Glutamatergic neuron (in vitro differentiated cells): ENCODE data around the gene NFIC. TPM values are rescaled to one million over a fixed set of nuclear protein-coding genes. Genes with fewer than 3 reads are reported as not detected.

Experiments
- DNase-seq: peaks from one replicate; pipeline ENCODE4 v3.0.0; 2022
- H3K27ac Mint-ChIP-seq: one replicate; pipeline ENCODE4 v1.8.0; 2020; ENCODE audit warnings: mild to moderate bottlenecking, mixed read lengths, inconsistent platforms; ENCODE audit not compliant: unreplicated experiment
- H3K27me3 Mint-ChIP-seq: one replicate; pipeline ENCODE4 v1.8.0; 2020; ENCODE audit warnings: mild to moderate bottlenecking, moderate library complexity, mixed read lengths, inconsistent platforms; ENCODE audit not compliant: unreplicated experiment
- H3K36me3 Mint-ChIP-seq: one replicate; pipeline ENCODE4 v1.8.0; 2020; ENCODE audit warnings: mild to moderate bottlenecking, mixed read lengths, inconsistent platforms; ENCODE audit not compliant: unreplicated experiment
- H3K4me1 Mint-ChIP-seq: one replicate; pipeline ENCODE4 v1.8.0; 2020; ENCODE audit warnings: mild to moderate bottlenecking, low read depth, mixed read lengths, inconsistent platforms; ENCODE audit not compliant: unreplicated experiment
- H3K4me3 Mint-ChIP-seq: one replicate; pipeline ENCODE4 v1.8.0; 2020; ENCODE audit warnings: mild to moderate bottlenecking, mixed read lengths, inconsistent platforms; ENCODE audit not compliant: unreplicated experiment
- H3K9me3 Mint-ChIP-seq: one replicate; pipeline ENCODE4 v1.8.0; 2020; ENCODE audit warnings: mild to moderate bottlenecking, moderate library complexity, mixed read lengths, inconsistent platforms; ENCODE audit not compliant: unreplicated experiment
- total RNA-seq: library from RNA; stranded (reverse); fragmentation: NEBNext Ultra II Directional; extraction: Animal tissue kit (Norgen Biotek cat#: 25700); gene quantifications from one replicate; pipeline ENCODE4 v1.2.1, GENCODE V29; 2021; ENCODE audit not compliant: unreplicated experiment
- TF ChIP-seq, protein P1 (sequence below): fragments of 200-600 bp; sonication (generic); IDR thresholded peaks from one replicate; pipeline ENCODE4 v1.5.0; 2021; ENCODE audit not compliant: partially characterized antibody, unreplicated experiment

Gene NFIC
- total RNA-seq, 1 donor from 2014 or later = 2.0 TPM

DNA sequence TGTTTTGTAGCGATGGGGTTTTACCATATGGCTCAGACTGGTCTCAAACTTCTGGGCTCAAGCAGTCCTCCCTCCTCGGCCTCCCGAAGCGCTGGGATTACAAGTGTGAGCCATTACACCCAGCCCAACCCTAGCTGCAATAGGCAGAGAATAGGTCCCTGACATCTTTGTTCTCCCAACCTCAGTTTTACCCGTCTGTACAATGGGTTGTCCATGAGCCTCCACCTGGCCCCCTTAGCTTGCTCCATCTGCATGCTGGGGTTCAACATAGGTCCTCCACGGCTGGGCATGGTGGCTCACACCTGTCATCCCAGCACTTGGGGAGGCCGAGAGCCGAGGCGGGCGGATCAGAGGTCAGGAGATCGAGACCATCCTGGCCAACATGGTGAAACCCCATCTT is 14.4 kb downstream of the NFIC start:
- H3K4me1 Mint-ChIP-seq = no peaks in the 10 kb centered on the region
- H3K27ac Mint-ChIP-seq = no peak overlapping the region
- H3K36me3 Mint-ChIP-seq = peaks cover 6% of the 10 kb centered on the region
- TF ChIP-seq, protein P1, sequence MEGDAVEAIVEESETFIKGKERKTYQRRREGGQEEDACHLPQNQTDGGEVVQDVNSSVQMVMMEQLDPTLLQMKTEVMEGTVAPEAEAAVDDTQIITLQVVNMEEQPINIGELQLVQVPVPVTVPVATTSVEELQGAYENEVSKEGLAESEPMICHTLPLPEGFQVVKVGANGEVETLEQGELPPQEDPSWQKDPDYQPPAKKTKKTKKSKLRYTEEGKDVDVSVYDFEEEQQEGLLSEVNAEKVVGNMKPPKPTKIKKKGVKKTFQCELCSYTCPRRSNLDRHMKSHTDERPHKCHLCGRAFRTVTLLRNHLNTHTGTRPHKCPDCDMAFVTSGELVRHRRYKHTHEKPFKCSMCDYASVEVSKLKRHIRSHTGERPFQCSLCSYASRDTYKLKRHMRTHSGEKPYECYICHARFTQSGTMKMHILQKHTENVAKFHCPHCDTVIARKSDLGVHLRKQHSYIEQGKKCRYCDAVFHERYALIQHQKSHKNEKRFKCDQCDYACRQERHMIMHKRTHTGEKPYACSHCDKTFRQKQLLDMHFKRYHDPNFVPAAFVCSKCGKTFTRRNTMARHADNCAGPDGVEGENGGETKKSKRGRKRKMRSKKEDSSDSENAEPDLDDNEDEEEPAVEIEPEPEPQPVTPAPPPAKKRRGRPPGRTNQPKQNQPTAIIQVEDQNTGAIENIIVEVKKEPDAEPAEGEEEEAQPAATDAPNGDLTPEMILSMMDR = no peak
- H3K4me3 Mint-ChIP-seq = no peak overlapping the region
- no peak for DNase-seq
- H3K9me3 Mint-ChIP-seq = peaks cover 2% of the 10 kb centered on the region
- H3K27me3 Mint-ChIP-seq = peaks cover 10% of the 10 kb centered on the region

DNA sequence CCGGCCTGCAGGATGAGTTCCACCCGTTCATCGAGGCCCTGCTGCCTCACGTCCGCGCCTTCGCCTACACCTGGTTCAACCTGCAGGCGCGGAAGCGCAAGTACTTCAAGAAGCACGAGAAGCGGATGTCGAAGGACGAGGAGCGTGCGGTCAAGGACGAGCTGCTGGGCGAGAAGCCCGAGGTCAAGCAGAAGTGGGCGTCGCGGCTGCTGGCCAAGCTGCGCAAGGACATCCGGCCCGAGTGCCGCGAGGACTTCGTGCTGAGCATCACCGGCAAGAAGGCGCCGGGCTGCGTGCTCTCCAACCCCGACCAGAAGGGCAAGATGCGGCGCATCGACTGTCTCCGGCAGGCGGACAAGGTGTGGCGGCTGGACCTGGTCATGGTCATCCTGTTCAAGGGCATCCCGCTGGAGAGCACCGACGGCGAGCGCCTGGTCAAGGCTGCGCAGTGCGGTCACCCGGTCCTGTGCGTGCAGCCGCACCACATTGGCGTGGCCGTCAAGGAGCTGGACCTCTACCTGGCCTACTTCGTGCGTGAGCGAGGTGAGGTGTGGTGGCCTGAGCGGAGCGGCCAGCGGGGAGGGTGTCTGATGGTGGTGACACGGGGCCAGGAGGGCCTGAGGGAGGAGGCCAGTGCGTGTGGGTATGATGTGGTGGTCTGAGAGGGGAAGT is 15.5 kb downstream of the NFIC start:
- H3K9me3 Mint-ChIP-seq = peaks cover 2% of the 10 kb centered on the region
- H3K27me3 Mint-ChIP-seq = peaks cover 10% of the 10 kb centered on the region
- DNase-seq = no peak
- H3K27ac Mint-ChIP-seq = no peak overlapping the region
- peaks cover 6% of the 10 kb centered on the region for H3K36me3 Mint-ChIP-seq
- no peak overlapping the region for H3K4me3 Mint-ChIP-seq
- TF ChIP-seq, protein P1 = no peak
- no peaks in the 10 kb centered on the region for H3K4me1 Mint-ChIP-seq

DNA sequence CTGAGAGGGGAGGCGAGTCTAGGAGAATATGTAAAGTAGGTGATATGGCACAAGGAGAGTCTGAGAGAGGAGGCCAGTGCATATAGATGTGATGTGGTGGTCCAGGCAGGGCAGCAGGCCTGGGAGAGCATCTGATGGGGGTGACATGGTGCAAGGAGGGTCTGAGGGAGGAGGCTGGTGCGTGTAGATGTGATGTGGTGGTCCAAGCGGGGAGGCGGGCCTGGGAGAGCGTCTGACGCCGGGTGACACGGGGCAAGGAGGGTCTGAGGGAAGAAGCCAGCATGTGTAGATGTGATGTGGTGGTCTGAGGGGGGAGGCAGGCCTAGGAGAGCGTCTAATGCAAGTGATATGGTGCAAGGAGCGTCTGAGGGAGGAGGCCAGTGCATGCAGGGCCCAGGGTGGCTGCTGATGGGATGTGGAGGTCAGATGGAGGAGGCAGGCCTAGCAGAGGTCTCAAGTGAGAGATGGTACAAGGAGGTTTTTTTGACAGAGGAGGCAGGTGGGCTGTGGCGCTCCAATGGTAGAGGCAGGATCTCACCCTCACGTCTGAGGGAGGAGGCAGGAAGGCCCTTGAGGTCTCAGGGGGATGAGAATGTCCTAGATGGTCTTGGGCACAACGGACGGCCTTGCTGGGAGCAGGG is 16.2 kb downstream of the NFIC start:
- peaks cover 2% of the 10 kb centered on the region for H3K9me3 Mint-ChIP-seq
- peaks cover 10% of the 10 kb centered on the region for H3K27me3 Mint-ChIP-seq
- H3K4me1 Mint-ChIP-seq = no peaks in the 10 kb centered on the region
- no peak overlapping the region for H3K27ac Mint-ChIP-seq
- TF ChIP-seq, protein P1 = no peak
- peaks cover 6% of the 10 kb centered on the region for H3K36me3 Mint-ChIP-seq
- H3K4me3 Mint-ChIP-seq = no peak overlapping the region
- no peak for DNase-seq

DNA sequence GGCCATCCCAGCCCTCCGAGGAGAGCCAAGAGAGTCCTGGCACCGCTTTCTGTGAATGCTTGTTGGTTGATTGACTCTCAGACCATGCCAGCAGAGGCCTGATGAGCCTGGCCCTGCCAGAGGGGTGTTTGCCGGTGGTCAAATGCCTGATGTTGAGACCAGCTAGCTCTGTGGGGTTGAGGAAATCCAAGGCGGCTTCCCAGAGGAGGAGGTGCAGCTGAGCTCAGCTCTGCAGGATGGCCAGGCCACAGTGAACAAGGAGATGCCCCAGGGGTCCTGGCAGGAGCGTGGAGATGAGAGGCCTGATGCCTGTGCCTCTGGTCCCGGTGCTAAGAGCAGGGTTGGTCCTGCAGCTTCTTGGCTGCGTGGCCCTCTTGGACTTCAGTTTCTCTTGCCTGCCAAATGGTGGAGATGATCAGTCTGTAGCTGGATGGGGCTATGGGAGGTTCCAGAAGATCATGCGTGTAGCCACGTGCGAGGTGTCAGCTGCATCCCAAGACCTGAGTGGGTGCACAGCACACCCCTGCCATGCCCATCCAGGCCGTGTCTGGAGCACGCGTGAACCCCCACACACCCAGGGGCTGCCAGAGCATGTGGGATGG is 16.8 kb downstream of the NFIC start:
- Mint-ChIP-seq H3K27me3 (peaks cover 10% of the 10 kb centered on the region), H3K27ac (no peak overlapping the region), H3K9me3 (peaks cover 2% of the 10 kb centered on the region), H3K4me1 (no peaks in the 10 kb centered on the region), H3K36me3 (peaks cover 6% of the 10 kb centered on the region), H3K4me3 (no peak overlapping the region)
- TF ChIP-seq, protein P1 = no peak
- DNase-seq = no peak
